Muscle of back (tissue), 11 donors: ENCODE data around the gene PDE4B. TPM values are rescaled to one million over a fixed set of nuclear protein-coding genes. Genes with fewer than 3 reads are reported as not detected.

Experiments
- DNase-seq, 3 donors: peaks; one replicate each; pipeline versions ENCODE4 v3.0.0 to v3.0.0-alpha.2; 2013
- polyA plus RNA-seq, 10 donors: library from polyadenylated mRNA; unstranded; fragments of 120-200 nt; gene quantifications; one replicate each; pipeline ENCODE4 v1.2.1, GENCODE V29; 2013; ENCODE audit not compliant: insufficient read length in 10 of 10

PDE4B gene
- polyA plus RNA-seq, 10 donors: 13.9 to 26.6 (median 19.7) TPM

DNA sequence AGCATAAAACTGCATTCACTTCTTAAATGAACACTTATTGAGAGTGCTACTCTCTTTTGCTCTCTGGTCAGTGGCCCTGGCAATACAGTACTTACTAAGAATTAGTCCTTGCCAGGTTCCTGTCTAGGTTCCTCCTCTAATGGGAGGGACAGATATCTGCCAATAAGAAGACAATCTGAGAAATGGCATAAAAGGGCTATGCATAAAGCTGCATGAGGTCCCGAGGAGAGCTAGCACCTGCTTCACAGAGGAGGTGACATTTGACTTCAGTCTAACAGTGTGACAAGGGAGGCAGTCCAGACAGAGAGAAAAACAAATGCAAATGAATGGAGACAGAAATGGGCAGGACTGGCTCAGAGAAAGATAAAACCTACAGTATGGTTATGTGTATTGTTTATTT lies 384.1 kb downstream of the PDE4B start:
- DNase-seq: no peak

DNA sequence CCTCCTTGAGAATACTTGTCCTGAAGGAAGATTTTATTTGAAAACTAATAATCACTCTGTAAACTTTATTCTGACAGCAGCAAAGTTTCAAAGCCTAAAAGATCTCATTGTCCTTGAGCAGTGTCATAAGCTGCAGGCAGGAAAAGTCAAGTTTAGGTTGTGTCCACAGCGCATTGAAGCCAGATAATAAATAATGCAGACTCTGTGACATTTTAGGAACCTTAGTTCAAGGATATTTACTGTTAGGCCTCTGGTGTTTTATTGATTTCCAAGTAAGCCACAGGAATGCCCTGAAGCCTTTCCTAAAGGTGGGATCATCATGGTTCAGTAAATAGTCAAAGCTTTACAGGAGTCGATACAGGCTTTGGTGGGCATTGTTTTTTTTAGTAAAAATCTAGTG lies 384.8 kb downstream of the PDE4B start:
- DNase-seq: no peak

- DNase-seq: no peak
Observed at GRCh38 chr1:66182026-66182425, 389.3 kb downstream of the PDE4B start.

- peak; percentile 24 to 51 (median 48) for DNase-seq
Observed at GRCh38 chr1:66182551-66183178, 390.0 kb downstream of the PDE4B start.

GRCh38 chr1:66183400-66183799 lies 390.7 kb downstream of the PDE4B start:
- DNase-seq: no peak

- DNase-seq: no peak
Observed at GRCh38 chr1:66197120-66197519, 404.4 kb downstream of the PDE4B start.

- DNase-seq: peak; percentile 40 to 70 (median 66)
Observed at GRCh38 chr1:66197785-66198184, 405.1 kb downstream of the PDE4B start.

DNA sequence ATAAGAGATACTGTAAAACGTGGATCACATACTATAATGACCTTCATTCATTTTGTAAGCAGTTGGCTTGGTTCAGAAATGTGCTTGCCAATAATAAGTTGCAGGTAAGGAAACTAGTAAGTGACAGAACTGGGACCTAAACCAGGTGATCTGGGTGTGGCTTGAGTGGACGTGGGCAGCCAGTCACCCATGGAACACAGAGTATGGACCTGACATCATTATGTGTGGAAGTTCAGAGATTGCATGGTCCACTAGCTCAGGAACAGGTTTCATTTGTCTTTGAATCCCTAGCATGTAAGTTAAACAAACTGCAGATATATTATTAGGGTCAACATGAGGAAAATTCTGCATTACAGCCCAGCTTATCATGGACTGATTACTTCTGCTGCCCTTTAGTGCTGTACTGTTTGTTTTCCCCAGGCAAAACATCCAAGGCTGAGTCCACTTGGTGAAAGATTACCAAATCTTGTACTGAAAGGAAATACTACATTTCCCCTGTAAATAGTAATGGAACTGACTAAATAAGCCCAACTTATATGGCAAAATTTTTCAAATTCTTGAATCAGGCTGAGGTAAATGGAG lies 414.0 kb downstream of the PDE4B start:
- no peak for DNase-seq

DNA sequence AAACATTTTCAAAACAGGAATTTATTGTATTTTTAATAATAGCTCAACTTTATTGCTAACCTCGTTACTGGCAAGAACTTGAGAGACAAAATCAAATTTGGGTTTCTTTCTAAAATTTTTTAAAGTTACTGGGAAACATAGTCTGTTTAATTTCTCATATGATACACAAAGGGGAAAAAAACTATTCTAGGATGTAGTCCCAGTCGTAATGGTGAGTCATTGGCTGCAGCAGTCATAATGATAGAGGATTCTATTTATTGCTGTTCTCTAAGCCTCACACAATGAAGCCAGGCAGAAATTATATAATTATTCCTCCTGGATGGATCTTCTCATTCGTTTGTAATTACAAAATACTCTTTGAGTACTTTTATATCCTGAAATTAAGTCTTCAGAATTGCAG lies 414.8 kb downstream of the PDE4B start:
- DNase-seq: peak; percentile 35 to 56 (median 43)

DNA sequence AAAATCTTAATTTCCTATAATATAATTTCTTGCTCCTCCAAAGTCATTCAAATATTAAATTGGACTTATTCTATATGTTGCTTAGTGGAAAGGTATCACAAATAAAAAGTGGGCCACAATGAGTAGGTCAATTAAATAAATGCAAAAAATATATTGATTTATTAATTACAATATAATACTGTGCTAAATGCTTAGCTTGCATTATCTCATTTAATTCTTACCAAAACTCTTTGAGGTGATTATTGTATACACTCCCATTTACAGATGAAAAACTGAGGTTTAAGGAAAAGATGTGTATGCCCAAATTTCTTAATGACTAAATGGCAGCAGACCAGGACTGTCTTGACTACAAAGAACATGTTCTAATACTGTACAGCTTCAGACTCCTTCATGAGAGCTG lies 415.9 kb downstream of the PDE4B start:
- DNase-seq: no peak

GRCh38 chr1:66210635-66211244 lies 418.0 kb downstream of the PDE4B start:
- no peak for DNase-seq

GRCh38 chr1:66211521-66211920 lies 418.8 kb downstream of the PDE4B start:
- no peak for DNase-seq

DNA sequence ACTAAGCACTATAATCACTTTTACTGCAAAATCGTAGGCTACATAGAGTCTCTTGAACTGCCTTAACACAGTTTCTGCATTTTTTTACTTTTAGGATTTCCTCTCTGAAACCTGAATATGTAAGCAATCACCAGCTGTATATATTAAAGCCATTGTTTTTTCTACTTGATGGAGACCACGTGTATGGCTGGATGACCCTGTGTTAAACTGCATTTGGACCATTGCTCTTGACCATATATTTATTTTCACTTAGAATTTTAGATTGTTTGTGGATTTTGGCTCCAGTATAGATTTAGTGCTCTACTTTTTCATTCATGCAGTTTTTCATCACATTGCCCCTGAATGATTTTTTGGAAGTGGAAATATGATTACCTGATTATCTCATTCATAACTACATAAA lies 420.8 kb downstream of the PDE4B start:
- peak in 1 of 3 donors; percentile 31 for DNase-seq

- DNase-seq: no peak
Observed at GRCh38 chr1:66214901-66215300, 422.2 kb downstream of the PDE4B start.

- peak in 1 of 3 donors; percentile 56 for DNase-seq
Observed at GRCh38 chr1:66217021-66217420, 424.3 kb downstream of the PDE4B start.

DNA sequence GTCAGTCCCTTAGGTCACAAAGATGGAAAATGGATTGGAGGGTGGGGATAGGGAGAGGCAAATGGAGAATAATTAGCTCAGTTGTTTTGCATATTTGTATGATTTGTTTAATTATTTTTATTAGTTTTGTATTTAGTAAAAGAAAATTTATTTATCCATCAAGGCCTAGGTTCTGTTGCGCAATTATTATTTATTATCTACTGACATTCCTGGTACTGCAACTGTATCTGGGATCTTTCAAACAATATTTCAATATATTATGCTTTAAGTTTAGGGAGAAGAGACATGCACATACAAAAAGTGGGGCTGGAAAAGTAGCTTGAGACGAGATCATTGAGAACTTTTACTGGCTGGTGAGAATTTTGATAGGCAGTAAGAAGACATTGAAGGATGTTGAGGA lies 424.9 kb downstream of the PDE4B start:
- DNase-seq: no peak

GRCh38 chr1:66220477-66220876 lies 427.8 kb downstream of the PDE4B start:
- no peak for DNase-seq

DNA sequence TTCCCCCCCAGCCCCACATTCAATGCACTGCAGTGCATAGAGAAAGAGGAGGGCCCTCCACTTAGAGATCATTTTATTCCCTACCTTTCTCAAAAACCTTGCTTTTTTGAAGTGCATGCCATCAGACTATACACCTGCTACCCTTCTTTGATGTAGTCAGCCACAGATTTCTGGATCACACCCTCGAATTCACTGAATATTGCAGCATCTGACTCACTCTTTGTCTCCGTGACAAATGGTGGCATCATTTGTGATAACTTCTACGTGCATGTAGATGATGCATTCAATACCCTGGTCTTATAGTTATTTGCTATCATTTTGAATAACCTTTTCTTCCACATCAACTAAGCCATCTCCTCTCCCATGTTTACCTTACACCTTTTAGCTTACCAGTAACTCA lies 431.0 kb downstream of the PDE4B start:
- no peak for DNase-seq

- DNase-seq: no peak
Observed at GRCh38 chr1:66226985-66227384, 434.3 kb downstream of the PDE4B start.

- DNase-seq: no peak
Observed at GRCh38 chr1:66227966-66228365, 435.3 kb downstream of the PDE4B start.

DNA sequence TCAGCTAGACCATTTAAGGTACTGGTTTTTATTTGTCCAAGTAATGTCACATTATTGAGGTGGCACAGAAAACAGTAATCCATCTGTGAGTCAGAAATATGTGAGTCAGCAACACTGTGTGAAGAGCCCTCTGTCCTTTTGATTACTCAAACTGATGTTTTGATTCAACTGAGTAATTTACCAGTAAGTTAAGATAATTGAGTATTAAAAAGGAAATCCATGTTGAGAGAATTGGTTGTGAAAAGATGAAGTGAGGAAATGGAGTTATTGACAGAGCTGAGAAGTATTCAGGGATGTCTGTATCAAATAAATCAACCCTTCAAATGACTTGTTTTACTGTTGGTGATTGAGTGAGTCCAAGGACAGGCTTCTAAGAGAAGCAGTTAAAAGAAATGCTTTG lies 438.5 kb downstream of the PDE4B start:
- DNase-seq: no peak

- DNase-seq: no peak
Observed at GRCh38 chr1:66231681-66232463, 439.2 kb downstream of the PDE4B start.

DNA sequence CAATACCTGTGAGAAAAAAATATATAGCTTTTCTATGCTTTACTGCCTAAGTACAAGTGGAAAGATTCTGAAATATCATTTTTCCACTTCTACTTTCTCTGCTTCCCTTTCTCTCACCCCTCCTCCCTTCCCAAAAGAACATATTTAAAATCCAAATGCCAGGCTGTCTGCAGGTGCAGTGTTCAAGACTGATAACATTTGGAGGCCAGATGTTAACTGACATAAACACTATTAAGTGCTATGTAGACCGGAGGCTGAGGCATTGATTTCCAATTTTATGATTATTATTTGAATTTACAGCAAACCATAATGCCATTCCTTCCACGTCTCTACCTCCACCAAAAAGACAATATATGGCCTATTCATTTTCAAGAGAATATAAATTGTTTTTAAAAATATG lies 444.3 kb downstream of the PDE4B start:
- DNase-seq: no peak
